HPDE6-E6E7 (cell line): ENCODE measurements around the gene BATF3.
"Not testable (repeated sequence)": the region's sequence is repeated elsewhere in the genome, so short reads cannot be mapped to it uniquely, and the experiment has no call there.

Experiments used
- DNase-seq: peaks from one replicate; pipeline ENCODE4 v3.0.0; 2011; ENCODE audit warnings: missing footprints; ENCODE audit errors: extremely low spot score

The BATF3 gene

DNA sequence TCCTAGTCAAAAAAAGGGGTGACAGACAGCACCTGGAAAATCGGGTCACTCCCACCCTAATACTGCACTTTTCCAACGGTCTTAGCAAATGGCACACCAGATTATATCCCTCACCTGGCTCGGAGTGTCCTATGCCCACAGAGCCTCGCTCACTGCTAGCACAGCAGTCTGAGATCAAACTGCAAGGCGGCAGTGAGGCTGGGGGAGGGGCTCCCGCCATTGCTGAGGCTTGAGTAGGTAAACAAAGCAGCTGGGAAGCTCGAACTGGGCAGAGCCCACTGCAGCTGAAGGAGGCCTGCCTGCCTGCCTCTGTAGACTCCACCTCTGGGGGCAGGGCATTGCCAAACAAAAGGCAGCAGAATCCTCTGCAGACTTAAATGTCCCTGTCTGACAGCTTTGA is 41.4 kb downstream of the BATF3 start:
- DNase-seq, result not testable (repeated sequence)

DNA sequence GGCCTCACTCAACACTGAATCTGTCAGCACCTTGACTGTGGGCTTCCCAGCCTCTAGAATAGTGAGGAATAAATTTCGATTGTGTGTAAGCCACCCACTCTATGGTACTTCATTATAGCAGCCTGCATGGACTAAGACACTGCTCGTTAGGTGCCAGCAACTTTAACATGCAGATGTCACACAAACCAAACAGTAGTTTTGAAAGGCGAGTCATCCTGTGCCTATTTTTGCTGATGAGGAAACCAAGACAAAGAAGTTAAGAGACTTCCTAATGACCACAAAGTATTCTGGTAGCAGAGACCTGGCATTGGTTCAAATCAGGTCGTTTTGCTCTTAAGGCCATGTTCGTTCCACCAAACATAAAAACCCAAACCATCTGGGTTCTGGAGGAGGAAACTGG is 42.9 kb downstream of the BATF3 start:
- no peak for DNase-seq

DNA sequence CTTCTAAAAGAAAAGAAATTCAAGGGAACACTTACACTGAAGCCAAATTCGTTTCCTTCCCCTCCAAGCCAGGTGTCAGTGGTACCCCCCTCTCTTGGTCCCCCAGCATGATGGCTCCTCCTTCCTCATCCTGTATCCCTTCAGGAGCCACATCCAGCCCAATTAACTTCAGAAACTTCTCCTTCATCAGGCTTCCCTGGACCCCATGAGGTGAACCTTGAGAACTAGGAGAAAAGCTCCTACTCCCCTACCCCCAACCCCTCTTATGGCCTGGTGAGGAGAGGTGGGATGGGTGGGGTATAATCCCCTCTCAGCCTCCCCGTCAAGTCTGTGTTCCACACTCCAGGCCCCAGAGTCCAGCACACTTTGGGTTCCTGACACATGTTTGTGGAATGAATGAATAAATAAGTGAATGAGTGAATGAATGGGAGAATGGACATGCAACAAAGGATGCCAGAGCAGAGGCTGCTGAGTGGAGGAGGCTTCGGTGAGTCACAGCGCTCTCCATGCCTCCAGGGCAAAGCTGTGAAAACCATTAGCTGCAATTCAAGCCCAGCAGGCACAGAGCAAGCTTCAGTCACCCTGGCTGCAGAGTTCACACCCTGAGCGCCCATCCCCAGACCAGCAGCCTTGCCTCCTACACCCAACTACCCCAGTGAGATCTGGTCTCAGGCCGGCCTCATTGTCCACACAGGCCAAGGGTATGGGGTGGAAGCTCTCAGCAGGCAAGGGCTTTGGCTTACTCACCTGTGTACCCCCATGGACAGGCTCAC is 43.8 kb downstream of the BATF3 start:
- peak; percentile 82 for DNase-seq

DNA sequence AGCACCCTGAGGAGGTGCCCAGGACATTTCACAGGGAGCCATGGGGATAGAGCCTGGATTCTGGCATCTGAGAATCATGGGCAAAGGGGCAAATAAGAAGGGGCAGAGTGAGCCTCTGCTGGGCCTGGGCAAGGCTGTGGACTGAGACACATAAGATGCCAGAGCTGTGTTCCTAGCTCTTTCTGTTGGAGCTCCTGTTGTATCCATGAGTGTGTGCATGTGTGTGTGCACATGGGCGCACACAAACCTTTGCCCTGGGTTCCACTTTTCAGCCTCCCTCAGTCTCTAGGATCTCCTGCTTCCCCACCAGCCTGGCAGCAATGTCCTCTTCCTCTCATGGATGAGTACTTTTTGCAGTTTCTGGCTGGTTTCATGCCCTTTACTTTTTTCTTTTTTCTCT is 47.0 kb downstream of the BATF3 start:
- no peak for DNase-seq

DNA sequence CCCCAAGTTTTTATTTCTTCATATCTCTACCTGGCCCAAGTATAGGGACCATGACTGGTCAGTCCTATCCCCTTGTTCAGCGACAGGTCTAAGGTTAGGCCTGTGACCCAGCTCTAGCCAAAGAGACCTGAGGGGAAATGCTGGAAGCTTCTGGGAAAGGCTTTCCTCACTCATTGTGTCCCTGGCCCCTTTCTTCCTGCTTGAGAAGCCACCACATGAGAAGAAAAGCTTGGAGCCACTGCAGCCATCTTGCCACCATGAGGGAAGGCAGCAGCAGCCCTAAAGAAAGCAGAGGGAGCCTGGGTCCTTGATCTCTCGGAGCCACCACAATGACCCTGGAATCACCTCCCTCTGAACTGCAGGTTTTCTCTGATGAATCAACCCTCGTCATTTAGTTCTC is 47.7 kb downstream of the BATF3 start:
- no peak for DNase-seq

DNA sequence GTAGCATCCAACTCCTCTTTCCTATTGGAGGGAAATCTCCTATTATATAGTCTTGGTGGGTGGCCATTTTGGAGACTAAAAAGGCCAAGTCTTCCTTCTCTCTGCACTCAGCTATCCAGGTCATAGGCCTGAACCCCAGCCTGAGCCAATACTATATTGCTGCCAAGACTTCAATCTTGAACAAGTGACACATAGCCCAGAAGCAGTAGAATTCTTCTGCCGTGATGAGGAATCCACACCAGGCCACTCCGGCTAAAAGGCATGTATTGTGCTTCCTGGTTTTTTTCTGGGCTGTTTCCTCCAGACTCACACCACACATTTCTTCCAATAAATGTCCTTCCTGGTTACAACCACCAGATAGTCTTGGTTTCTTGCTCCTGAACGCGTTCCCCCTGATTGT is 48.1 kb downstream of the BATF3 start:
- no peak for DNase-seq

DNA sequence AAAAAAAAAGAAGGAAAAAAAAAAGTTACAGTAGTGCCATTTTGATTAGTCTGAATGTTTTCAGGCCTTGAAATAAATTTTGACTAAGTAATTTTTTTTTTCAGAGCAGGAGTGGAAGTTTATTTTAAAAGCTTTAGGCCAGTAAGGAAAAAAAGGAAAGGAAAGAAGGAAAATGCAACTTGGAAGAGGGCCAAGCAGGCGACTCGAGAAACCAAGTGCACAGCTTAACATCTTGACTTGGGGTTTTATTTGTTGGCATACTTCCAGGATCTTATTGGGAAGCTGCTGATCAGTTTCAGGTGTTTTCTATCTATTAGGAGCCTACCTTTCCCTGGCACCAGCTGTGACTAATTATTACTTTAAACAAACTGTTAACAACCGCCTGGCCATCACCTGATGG is 49.4 kb downstream of the BATF3 start:
- no peak for DNase-seq

DNA sequence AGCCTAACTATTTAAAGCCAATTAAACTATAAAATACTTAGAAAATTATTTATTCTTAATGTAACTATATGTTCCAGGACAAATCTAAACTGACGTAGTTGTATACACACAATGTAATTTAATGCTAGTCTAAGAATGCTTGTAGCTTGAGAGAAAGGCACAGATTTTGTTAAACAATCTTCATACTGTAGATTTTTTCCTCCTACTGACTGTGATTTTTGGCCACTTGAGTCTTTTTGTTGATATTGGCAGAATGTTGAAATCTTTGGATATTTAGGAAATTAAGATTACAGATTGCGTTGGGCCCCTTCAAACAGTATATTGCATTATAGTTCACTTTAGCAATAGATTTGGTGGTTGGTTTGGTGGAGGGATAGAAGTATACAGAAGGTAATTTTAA is 50.6 kb downstream of the BATF3 start:
- no peak for DNase-seq

DNA sequence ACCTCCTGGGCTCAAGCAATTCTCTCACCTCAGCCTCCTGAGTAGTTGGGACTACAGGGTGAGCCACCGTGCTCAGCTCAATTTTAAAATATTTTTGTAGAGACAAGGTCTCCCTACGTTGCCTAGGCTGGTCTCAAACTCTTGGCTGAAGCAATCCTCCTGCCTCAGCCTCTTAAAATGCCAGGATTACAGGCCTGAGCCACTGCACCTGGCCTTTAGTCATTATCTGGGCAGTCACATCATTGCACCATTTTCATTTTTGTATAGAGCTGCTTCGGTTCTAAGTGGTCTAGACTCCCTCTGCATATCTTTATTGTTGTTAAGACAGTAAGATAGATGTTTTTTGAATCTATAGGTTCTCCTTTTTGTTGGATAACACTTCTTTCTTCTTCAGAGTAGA is 51.2 kb downstream of the BATF3 start:
- no peak for DNase-seq

DNA sequence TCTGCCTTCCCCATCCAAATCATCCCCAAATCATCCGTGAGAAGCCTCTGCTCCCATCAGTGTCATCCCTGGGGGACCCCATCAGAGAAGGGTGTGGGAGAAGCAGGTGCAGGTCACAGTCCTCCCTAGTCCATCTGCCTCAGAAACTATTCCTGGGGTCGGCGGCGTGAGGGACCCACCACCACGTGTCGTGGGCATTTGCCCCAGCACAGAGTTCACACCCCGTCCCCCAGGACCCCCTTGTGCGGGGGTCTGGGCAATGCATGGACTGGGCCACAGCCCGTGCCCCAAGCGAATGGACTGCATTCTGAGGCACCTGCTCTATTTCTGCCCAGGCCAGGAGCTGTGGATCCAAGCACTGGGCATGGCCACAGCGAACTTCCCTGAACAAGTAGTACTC is 52.6 kb downstream of the BATF3 start:
- DNase-seq, result no peak

DNA sequence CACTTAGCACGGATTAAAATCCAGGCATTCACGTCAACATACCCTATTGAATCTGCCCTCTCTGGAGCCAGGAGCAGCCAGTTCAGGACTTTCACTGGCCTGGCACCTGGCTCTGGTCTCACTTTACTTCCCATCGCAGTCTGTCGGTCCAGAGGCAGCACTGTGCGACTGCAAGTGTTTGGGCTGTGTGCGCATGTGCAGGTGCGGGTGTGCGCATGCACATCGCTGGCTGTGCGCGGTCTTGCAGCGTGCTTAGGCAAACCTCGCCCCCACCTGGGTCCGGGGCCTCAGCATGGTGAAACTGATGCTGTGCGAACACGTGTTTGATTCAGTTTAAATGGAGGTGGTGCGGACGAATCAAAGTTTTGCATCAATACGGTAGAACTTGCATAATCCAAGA is 53.1 kb downstream of the BATF3 start:
- no peak for DNase-seq

DNA sequence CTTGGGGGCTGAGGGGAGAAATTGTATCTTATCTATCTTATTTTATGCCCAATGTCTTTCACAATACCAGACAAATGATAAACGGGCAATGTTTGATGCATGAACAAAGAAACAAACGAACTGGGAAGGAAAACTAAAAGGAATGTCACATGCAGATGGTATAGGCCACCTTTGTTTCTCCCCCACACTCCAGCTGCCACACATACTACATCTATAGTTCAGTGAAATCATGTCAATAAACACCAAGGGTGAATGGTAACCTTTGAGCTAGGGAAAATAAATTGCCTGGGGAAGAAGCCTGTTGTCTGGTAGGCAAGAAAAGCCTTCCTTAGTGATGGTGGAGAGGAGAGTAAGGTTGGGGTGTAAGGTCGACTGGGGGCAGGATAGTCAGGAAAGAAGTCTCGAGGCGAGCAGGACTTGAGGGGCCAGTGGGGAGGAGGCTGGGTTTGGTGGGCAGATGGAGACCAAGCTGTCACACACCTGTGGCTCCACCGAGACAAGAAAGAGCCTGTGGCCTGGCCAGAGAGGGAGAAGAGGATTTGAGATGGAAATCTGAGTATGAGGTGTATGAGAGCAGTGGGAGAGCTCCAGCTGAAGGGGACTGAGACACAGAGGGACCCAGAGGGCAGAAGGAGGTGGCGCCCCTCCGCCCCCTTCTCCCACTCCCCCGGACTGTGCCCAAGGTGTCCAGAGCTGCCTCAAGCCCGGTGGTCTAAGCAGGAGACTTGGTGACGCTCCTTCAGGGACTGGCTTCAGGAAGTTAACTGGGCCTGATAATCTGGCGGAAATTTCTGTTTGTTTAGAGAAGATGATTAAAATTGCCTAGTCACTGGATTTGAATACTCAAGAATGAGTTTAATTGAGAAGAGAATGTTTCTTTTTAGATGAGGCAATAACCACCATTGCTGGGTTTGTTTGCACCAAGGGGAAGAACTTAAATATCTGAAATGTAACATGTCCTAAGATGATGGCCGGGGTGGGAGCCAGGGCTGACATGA is 53.8 kb downstream of the BATF3 start:
- no peak for DNase-seq

DNA sequence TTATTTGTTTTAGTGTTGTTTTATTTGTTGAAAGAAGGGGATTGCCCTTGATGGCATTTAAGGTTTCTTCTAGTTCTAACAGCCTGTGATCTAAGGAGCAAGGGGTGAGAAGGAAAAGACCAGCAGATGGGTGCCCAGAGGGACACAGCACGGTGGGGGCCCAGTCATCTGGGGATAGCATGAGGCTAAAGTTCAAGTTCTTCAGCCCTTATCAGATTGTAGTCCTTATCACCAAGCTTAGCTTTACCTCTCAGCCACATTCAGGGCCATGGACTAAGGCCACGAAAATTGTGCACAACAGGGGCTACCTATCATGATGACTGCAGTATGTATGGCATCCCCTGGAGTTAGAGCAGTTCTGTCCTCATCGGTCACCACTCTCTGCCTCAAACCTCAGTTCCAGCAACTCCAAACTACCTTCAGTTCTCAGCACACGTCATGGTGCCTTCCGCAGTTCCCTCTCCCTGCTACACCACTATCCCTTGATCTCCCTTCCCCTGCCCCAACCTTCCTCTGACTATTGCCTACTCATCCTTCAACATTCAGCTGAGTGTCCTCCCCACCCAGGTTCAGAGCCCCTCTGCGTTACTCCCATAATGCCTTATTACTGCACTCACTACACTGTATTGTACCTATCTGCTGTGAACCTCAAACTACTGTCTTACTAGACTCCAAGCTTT is 54.6 kb downstream of the BATF3 start:
- no peak for DNase-seq

DNA sequence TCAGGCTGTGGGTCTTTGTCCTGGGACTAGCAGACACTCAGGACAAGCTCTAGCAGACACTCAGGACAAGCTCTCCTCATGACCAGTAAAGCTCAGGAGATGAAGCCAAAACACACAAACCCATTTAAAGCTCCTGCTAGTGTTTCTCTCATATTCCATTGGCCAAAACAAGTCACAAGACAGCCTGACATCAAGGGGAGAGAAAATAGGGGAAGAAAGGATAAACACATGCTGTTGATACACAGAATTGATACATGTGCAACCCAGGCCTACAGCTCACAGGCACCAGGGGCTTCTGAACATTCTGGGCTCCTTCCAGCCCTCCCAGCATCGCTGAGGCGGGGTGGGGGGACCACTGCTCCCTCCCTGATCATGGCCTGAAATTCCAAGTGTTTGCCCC is 55.8 kb downstream of the BATF3 start:
- DNase-seq, result no peak

DNA sequence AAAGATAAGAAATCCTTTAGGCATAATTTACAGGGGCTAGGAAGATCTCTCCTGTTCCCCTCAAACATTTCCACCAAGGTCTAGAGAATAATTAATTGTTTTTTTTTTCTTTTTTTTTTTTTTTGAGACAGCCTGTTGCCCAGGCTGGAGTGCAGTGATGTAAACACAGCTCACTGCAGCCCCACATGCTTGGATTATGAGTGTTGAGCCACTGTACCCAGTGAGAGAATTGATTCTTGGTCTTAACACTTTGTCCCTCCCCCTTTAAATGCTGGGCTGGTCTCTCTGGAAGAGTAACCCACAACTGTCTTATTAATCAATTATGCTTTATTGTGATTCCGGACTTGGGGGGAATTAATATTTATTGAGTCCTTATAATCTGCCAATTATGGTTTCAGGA is 57.7 kb downstream of the BATF3 start:
- DNase-seq, result no peak

DNA sequence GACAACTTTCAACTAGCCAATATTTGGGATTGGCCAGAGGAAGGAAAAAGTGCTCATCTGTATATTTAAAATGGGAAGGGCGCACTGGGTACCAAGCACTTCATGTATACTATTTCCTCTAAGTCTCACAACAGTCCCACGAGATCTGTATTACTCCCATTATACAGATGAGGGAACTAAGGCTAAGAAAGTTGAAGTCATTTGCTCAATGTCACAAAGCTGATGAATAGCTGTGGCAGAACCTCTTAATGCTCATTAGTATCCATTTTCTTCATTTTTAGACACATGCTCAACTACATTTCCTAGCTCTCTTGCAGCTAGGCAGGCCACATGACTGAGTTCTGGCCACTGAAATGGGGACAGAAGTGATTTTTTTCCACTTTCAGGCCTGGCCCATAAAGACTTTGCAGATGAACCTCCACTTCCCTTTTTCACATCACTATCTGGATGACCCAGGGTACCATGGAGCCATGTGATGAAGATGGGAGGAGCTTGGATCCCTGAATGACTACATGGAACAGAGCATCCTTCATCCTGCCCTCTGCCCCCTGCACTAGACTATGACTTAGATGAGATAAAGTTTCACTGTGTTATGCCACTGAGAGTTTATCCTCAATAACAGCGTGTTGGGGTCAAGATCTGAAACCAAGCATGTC is 59.3 kb downstream of the BATF3 start:
- no peak for DNase-seq

DNA sequence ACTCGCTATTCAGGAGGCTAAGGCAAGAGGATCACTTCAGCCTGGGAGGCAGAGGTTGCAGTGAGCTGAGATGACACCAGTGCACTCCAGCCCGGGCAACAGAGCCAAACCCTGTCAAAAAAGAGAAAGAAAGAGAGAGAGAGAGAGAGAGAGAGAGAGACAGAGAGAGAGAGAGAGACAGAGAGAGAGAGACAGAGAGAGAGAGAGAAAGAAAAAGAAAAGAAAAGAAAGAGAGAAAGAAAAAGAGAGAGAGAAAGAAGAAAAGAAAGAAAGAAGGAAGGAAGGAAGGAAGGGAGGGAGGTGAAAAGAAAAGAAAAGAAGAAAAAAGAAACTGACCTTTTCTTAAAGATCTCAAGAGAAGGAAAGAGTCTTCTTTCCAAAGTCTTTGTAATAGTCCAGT is 60.1 kb downstream of the BATF3 start:
- not testable (repeated sequence) for DNase-seq

DNA sequence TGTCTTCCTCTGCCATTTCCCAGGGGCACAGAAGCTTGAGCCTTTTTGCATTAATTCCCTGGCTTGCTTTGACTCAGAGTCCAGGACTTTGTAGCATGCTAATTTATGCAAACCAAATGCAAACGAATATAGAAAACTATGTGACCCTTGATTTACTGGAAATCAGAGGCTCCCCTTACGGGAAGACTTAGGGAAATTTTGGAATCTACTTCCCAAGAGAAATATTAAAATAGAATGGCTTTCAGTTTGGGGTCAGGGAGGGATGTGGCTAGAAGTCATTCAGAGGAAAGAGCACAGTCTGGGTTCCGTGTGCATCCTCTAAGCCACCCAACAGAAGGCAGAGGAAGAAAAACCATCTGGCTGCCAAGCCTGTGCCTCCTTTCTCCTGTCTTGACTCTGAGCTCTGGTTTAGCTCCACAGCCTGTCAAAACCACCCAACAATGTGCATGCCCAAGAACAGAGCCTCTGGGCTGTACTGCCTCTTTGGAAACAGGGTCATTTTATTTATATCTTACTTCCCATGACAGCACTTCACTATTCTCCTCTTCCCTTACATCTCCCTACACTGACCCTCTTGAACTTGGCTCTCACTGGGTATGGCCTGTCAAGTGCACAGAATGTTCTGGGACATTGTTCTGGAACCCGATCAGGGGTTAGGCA is 61.0 kb downstream of the BATF3 start:
- no peak for DNase-seq

DNA sequence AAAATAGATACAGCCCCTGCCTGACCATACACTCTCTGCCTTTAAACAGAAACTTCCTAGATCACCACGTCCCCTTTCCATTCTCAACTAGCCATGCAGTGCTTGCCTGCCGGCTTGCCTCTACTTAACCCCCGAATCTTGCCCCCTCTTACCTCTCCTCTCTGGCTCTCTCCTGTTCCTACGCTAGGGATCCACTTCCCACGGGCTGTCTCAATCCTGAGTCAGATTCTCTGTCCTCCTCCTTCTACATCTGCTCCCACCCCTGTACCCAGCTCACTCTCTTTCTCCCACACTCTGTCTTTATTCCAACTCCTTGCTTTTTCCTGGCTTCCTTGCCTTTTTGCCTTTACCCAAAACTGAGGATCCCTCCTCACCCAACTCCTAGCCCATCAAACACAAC is 61.7 kb downstream of the BATF3 start:
- DNase-seq, result no peak
